HCT116 (cell line): ENCODE results near the gene FSIP1.

Source experiments
- CBX3 ChIP-seq: IDR thresholded peaks from 2 replicates; pipeline ENCODE4 v1.6.1; 2012; ENCODE audit warnings: low read depth
- CTCF ChIP-seq, 3 experiments: fragments of 200-600 bp in 1 of 3; sonication (generic) in 1 of 3; IDR thresholded peaks in 2 of 3; conservative IDR thresholded peaks in 1 of 3; 2 replicates each; pipeline ENCODE4 v1.5.1; 2012 to 2017; ENCODE audit warnings: low read depth in 2 of 3, low read length in 2 of 3, antibody characterized with exemption in 1 of 3, borderline replicate concordance in 1 of 3, control low read depth in 1 of 3, mild to moderate bottlenecking in 1 of 3, mixed read lengths in 1 of 3, mixed run types in 1 of 3, moderate library complexity in 1 of 3; ENCODE audit not compliant: insufficient read depth in 1 of 3
- EZH2 ChIP-seq: fragments of 200-600 bp; sonication (generic); IDR thresholded peaks from 2 replicates; pipeline ENCODE4 v1.6.1; 2017; ENCODE audit warnings: antibody characterized with exemption, mixed run types
- POLR2A ChIP-seq: IDR thresholded peaks from 2 replicates; pipeline ENCODE4 v1.7.0; 2011; ENCODE audit warnings: borderline replicate concordance; ENCODE audit not compliant: insufficient read depth, insufficient read length; ENCODE audit errors: extremely low read depth
- POLR2AphosphoS5 ChIP-seq: IDR thresholded peaks from 2 replicates; pipeline ENCODE4 v1.6.1; 2011; ENCODE audit warnings: mild to moderate bottlenecking, low read depth, low read length, moderate library complexity
- SIN3A ChIP-seq: IDR thresholded peaks from 2 replicates; pipeline ENCODE4 v1.6.1; 2012; ENCODE audit warnings: low read depth
- SP1 ChIP-seq: IDR thresholded peaks from 2 replicates; pipeline ENCODE4 v1.6.1; 2012; ENCODE audit warnings: low read depth
- YY1 ChIP-seq: IDR thresholded peaks from 2 replicates; pipeline ENCODE4 v1.6.1; 2011; ENCODE audit warnings: low read length, low read depth, moderate library complexity, mild to moderate bottlenecking; ENCODE audit not compliant: insufficient replicate concordance; ENCODE audit errors: extremely low read depth
- ZFX ChIP-seq: fragments of 450-650 bp; IDR thresholded peaks from 2 replicates; pipeline ENCODE4 v1.6.1; 2017

GRCh38 chr15:39668457-39668856 is 114.2 kb downstream of the FSIP1 start:
- TF ChIP-seq POLR2AphosphoS5: no peak
- no peak for TF ChIP-seq ZFX
- TF ChIP-seq SP1: no peak
- TF ChIP-seq POLR2A: no peak
- TF ChIP-seq CTCF (IDR thresholded peaks at IDR 0.05 in 2 of 3, conservative IDR thresholded peaks at IDR 0.05 in 1 of 3; ENCODE audit: borderline replicate concordance in 1 of 3, insufficient read depth in 1 of 3, low read depth in 2 of 3, low read length in 2 of 3): no peak
- no peak for TF ChIP-seq SIN3A
- TF ChIP-seq CBX3: no peak
- no peak for TF ChIP-seq YY1
- no peak for TF ChIP-seq EZH2
